ENCODE measurements around the gene KIAA0232.

KIAA0232 gene

GRCh38 chr4:6881908-6882307 is 99.4 kb downstream of the KIAA0232 start:
- no peak overlapping the region for H3K4me3 ChIP-seq (ENCODE audit: low read depth in 1 of 2, low read length in 2 of 2)
- H3K27me3 ChIP-seq (ENCODE audit: insufficient read depth, low read length, poor library complexity), result no peaks in the 10 kb centered on the region
- H3K4me1 ChIP-seq (ENCODE audit: insufficient read depth, low read length), result no peaks in the 10 kb centered on the region
- no peak overlapping the region for H3K27ac ChIP-seq (ENCODE audit: low read length)
- TF ChIP-seq CTCF (IDR thresholded peaks at IDR 0.05; ENCODE audit: borderline replicate concordance, extremely low read depth, low read length, poor library complexity, severe bottlenecking) (no peak), EZH2 (IDR thresholded peaks at IDR 0.05; ENCODE audit: borderline replicate concordance, low read depth, low read length, severe bottlenecking) (no peak)
- H3K9me3 ChIP-seq (ENCODE audit: insufficient read depth, low read length, severe bottlenecking), result no peaks in the 10 kb centered on the region
- no peak overlapping the region for H2AFZ ChIP-seq (ENCODE audit: low read depth, low read length)
- ATAC-seq (ENCODE audit: insufficient read depth, low read depth), result no peak
- no peak for DNase-seq
- no peak overlapping the region for H3K4me2 ChIP-seq (ENCODE audit: insufficient read depth, low read length)
- peaks cover 8% of the 10 kb centered on the region; the same call in 1 of the 2 replicates for H4K20me1 ChIP-seq (ENCODE audit: insufficient read depth, low read length)
- H3K36me3 ChIP-seq (ENCODE audit: insufficient read depth, low read length), result peaks cover 62% of the 10 kb centered on the region
- H3K9ac ChIP-seq (ENCODE audit: low read depth, low read length), result no peak overlapping the region
- no peaks in the 10 kb centered on the region for H3K79me2 ChIP-seq (ENCODE audit: insufficient read depth, low read length)

- Histone ChIP-seq H2AFZ (ENCODE audit: low read depth, low read length) (no peak overlapping the region), H3K4me3 (ENCODE audit: low read depth in 1 of 2, low read length in 2 of 2) (no peak overlapping the region), H3K27me3 (ENCODE audit: insufficient read depth, low read length, poor library complexity) (no peaks in the 10 kb centered on the region), H3K9me3 (ENCODE audit: insufficient read depth, low read length, severe bottlenecking) (no peaks in the 10 kb centered on the region), H3K4me2 (ENCODE audit: insufficient read depth, low read length) (no peak overlapping the region), H3K4me1 (ENCODE audit: insufficient read depth, low read length) (no peaks in the 10 kb centered on the region), H4K20me1 (ENCODE audit: insufficient read depth, low read length) (no peaks in the 10 kb centered on the region), H3K27ac (ENCODE audit: low read length) (no peak overlapping the region), H3K9ac (ENCODE audit: low read depth, low read length) (no peak overlapping the region), H3K36me3 (ENCODE audit: insufficient read depth, low read length) (peaks cover 39% of the 10 kb centered on the region), H3K79me2 (ENCODE audit: insufficient read depth, low read length) (no peaks in the 10 kb centered on the region)
- no peak for ATAC-seq (ENCODE audit: insufficient read depth, low read depth)
- DNase-seq, result no peak
- TF ChIP-seq EZH2 (IDR thresholded peaks at IDR 0.05; ENCODE audit: borderline replicate concordance, low read depth, low read length, severe bottlenecking) (no peak), CTCF (IDR thresholded peaks at IDR 0.05; ENCODE audit: borderline replicate concordance, extremely low read depth, low read length, poor library complexity, severe bottlenecking) (no peak)
Observed at GRCh38 chr4:6884341-6884870, 101.9 kb downstream of the KIAA0232 start.

- Histone ChIP-seq H3K9ac (ENCODE audit: low read depth, low read length) (no peak overlapping the region), H3K27me3 (ENCODE audit: insufficient read depth, low read length, poor library complexity) (no peaks in the 10 kb centered on the region), H2AFZ (ENCODE audit: low read depth, low read length) (no peak overlapping the region), H3K4me2 (ENCODE audit: insufficient read depth, low read length) (no peak overlapping the region), H3K79me2 (ENCODE audit: insufficient read depth, low read length) (no peaks in the 10 kb centered on the region), H3K9me3 (ENCODE audit: insufficient read depth, low read length, severe bottlenecking) (peaks cover 9% of the 10 kb centered on the region), H3K4me1 (ENCODE audit: insufficient read depth, low read length) (no peaks in the 10 kb centered on the region), H4K20me1 (ENCODE audit: insufficient read depth, low read length) (no peaks in the 10 kb centered on the region), H3K36me3 (ENCODE audit: insufficient read depth, low read length) (peaks cover 25% of the 10 kb centered on the region), H3K27ac (ENCODE audit: low read length) (no peak overlapping the region), H3K4me3 (ENCODE audit: low read depth in 1 of 2, low read length in 2 of 2) (no peak overlapping the region)
- TF ChIP-seq EZH2 (IDR thresholded peaks at IDR 0.05; ENCODE audit: borderline replicate concordance, low read depth, low read length, severe bottlenecking), result no peak
- TF ChIP-seq CTCF (IDR thresholded peaks at IDR 0.05; ENCODE audit: borderline replicate concordance, extremely low read depth, low read length, poor library complexity, severe bottlenecking), result no peak
- no peak for DNase-seq
- no peak for ATAC-seq (ENCODE audit: insufficient read depth, low read depth)
Observed at GRCh38 chr4:6885953-6886557, 103.5 kb downstream of the KIAA0232 start.
